GM19193 (cell line): ENCODE data around the gene BLACAT1.

Experiments
- POLR2A ChIP-seq: IDR thresholded peaks from 4 replicates; pipeline ENCODE4 v1.6.1; 2011; ENCODE audit not compliant: insufficient read depth, insufficient read length; ENCODE audit errors: extremely low read depth

BLACAT1 gene

GRCh38 chr1:205473966-205474365 lies 18.1 kb upstream of the BLACAT1 start:
- TF ChIP-seq POLR2A, result no peak

GRCh38 chr1:205473475-205473874 lies 17.6 kb upstream of the BLACAT1 start:
- no peak for TF ChIP-seq POLR2A

GRCh38 chr1:205472737-205473441 lies 17.0 kb upstream of the BLACAT1 start:
- TF ChIP-seq POLR2A, result no peak

GRCh38 chr1:205470131-205470530 lies 14.3 kb upstream of the BLACAT1 start:
- TF ChIP-seq POLR2A, result no peak

- TF ChIP-seq POLR2A, result no peak
These were observed 10.9 kb upstream of the BLACAT1 start for GRCh38 chr1:205466595-205467220.

- TF ChIP-seq POLR2A, result no peak
These were observed 9.5 kb upstream of the BLACAT1 start for GRCh38 chr1:205465392-205465791.

- TF ChIP-seq POLR2A, result no peak
These were observed 3.1 kb upstream of the BLACAT1 start for GRCh38 chr1:205458777-205459566.

- no peak for TF ChIP-seq POLR2A
These were observed 1.3 kb upstream of the BLACAT1 start for GRCh38 chr1:205456868-205457745.

- TF ChIP-seq POLR2A, result no peak
These were observed 580 bp upstream of the BLACAT1 start for GRCh38 chr1:205456383-205456867.

GRCh38 chr1:205454903-205455335 lies 926 bp downstream of the BLACAT1 start:
- TF ChIP-seq POLR2A, result no peak

GRCh38 chr1:205453466-205453865 lies 2.4 kb downstream of the BLACAT1 start:
- TF ChIP-seq POLR2A, result no peak

- no peak for TF ChIP-seq POLR2A
These were observed 2.9 kb downstream of the BLACAT1 start for GRCh38 chr1:205452933-205453332.

- TF ChIP-seq POLR2A, result no peak
These were observed 3.5 kb downstream of the BLACAT1 start for GRCh38 chr1:205452364-205452763.

- no peak for TF ChIP-seq POLR2A
These were observed 4.1 kb downstream of the BLACAT1 start for GRCh38 chr1:205451759-205452164.
